Measurements from ENCODE around the gene ANKRD44. TPM values are rescaled to one million over a fixed set of nuclear protein-coding genes. Genes with fewer than 3 reads are reported as not detected.

Gene ANKRD44
- total RNA-seq, 1 donor from 2014 or later: 40.6 TPM

- DNase-seq (ENCODE audit: low spot score): no peak
Observed at GRCh38 chr2:197145471-197146056, 165.0 kb downstream of the ANKRD44 start.

- DNase-seq (ENCODE audit: low spot score): no peak
Observed at GRCh38 chr2:197144183-197144582, 166.4 kb downstream of the ANKRD44 start.

- DNase-seq (ENCODE audit: low spot score): no peak
Observed at GRCh38 chr2:197141702-197142473, 168.7 kb downstream of the ANKRD44 start.

DNA sequence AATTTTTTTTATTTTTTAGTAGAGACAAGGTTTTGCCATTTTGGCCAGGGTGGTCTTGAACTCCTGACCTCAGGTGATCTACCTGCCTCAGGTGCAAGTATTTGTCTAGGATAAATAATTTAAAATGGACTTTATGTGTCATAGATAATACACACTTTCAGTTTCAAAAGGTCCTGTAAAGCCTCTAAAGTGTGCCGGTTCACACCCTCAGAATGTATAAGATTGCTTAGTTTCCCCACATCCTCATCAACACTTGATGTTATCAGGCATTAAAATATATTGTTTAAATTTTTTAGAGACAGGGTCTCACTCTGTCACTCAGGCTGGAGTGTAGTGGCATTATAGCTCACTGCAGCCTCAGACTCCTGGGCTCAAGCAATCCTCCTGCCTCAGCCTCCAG is 170.5 kb downstream of the ANKRD44 start:
- DNase-seq (ENCODE audit: low spot score): no peak

DNA sequence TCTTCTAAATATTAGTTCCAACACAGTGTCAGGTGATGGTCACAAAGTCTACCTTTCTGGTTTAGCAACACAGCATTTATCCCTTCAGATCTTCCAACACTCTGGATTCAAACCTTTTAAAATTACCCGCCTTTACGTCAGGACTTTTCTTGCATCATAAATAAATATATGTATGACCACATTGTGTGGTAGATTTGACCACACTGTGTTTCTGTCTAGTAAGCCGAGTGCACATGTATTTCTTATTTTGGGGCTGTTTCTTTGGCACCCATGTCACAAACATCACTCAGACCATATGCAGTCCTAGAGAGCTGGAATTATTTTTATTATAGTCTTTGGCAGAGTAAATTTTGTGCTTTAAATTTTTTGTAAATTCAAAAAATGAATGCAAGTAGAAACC is 172.1 kb downstream of the ANKRD44 start:
- DNase-seq (ENCODE audit: low spot score): no peak

DNA sequence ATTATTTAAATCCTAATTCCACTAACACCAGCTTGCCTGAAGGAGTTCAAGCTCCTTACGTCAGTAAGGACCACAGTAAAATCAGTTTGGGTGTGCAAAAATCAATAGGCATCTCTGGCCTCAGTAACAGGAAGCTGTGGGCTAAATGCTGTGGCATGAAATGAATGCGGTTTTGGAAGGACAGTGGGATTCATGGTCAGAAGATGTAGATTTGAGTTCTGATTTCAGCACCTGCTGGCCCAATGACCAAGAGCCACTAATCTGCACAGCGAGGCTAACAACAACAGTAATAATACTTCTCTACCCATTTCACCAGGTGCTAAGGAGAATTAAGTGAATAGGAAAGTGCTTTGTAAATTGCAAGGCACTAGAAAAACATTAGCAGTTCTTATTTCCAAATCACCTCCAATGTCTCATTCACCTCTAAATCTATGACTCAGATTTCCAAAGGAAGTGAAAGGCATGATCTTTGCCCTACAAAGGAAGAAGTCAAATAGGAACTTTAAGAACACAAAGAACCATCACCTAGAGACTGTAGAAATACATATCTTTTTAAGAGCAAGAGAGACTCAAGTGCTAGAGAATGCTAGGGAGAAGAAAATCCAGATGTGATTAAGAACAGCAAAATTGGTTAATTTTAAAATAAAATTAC is 172.6 kb downstream of the ANKRD44 start:
- no peak for DNase-seq (ENCODE audit: low spot score)

- DNase-seq (ENCODE audit: low spot score): no peak
Observed at GRCh38 chr2:197137231-197137630, 173.3 kb downstream of the ANKRD44 start.

DNA sequence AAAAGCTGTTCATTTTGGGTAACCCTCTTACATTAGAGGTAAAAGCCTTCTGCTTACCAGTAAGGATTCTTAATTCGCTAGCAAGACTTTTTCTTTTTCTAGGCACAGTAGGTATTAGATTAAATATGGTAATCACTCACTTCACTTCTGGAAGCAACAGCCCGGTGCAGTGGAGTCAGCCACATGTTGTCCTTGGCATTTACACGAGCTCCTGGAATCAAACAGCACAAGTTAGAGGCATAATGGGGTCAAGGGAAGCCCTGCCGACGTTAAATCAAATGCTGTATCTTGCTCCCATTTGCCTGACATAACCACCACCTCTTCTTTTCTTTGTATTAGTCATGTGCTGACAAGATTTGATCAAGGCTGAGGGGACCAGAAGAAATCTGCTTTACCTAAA is 174.1 kb downstream of the ANKRD44 start:
- no peak for DNase-seq (ENCODE audit: low spot score)

DNA sequence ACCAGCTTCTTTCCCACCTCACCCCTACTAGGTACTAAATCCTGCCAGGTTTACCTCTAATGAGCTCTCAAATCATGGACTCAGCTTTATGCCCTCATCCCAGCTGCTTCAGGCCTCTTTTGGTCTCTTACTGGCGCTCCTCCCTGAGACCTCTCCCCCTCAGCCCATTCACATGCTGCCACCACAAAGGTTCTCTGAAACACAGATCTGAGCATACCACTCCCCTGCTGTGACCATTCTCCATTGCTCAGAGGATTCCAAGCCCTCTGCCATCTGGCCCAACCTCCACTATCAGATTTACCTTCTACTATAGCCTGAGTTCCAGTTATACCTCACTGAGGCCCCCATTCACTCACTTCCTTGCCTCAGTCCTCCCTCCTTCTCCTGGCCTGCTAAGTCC is 174.8 kb downstream of the ANKRD44 start:
- DNase-seq (ENCODE audit: low spot score): no peak

DNA sequence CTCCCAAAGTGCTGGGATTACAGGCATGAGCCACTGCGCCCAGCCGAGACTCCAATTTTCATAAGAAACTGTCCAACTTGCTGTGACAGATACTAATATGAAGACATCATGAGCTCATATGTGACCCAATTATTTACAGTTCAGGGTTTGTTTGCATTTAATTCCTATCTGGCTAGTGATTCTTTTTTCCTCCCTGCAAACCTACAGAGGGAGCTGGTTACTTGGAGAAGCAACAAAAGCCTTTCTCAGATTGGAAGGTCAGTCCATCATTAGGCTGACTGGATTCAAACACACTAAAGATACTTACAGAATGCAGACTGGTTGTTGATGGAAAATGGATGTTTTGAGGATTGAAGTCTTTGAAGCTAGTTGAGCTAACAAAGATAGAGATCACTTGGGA is 176.4 kb downstream of the ANKRD44 start:
- no peak for DNase-seq (ENCODE audit: low spot score)

GRCh38 chr2:197131558-197131855 is 179.1 kb downstream of the ANKRD44 start:
- no peak for DNase-seq (ENCODE audit: low spot score)

DNA sequence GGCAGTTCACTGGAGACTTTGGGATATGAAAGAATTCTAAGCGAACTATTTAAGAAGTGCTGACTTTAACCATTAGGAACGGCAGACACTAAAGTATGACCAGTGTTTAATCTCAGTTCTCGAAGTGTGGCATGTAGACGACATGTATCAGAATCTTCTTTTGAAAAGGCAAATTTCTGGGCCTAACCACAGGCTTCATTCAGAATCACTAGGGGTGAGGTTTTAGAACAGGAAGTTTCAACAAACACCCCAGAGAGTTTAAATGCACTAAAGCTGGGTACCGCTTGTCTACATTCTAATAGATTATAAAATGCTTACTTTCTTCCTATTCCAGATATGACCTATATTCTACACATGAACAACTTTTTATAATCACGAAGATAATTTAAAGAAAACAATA is 180.3 kb downstream of the ANKRD44 start:
- DNase-seq (ENCODE audit: low spot score): no peak

DNA sequence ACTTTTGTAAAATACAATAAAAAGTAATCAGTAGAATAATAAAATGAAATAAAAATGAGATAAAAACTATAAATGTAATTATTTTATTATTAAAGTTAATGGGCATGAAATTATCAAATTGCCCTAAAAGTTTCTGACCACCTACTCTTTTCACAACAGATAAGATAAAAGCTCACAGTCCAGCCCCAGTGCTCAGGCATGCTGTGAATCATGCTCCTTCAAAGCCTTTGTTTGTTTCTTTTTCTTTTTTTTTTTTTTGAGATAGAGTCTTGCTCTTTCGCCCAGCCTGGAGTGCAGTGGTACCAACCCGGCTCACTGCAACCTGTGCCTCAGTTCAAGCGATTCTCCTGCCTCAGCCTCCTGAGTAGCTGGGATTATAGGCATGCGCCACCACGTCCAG is 181.7 kb downstream of the ANKRD44 start:
- DNase-seq (ENCODE audit: low spot score): no peak

DNA sequence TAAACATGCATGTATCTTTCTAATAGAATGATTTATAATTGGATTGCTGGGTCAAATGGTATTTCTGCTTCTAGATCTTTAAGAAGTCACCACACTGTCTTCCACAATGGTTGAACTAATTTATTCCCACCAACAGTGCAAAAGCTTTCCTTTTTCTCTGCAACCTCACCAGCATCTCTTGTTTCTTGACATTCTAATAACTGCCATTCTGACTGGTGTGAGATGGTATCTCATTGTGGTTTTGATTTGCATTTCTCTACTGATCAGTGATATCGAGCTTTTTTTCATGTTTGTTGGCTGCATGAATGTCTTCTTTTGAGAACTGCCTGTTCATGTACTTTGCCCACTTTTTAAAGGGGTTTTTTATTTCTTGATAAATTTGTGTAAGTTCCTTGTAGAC is 182.5 kb downstream of the ANKRD44 start:
- DNase-seq (ENCODE audit: low spot score): no peak

DNA sequence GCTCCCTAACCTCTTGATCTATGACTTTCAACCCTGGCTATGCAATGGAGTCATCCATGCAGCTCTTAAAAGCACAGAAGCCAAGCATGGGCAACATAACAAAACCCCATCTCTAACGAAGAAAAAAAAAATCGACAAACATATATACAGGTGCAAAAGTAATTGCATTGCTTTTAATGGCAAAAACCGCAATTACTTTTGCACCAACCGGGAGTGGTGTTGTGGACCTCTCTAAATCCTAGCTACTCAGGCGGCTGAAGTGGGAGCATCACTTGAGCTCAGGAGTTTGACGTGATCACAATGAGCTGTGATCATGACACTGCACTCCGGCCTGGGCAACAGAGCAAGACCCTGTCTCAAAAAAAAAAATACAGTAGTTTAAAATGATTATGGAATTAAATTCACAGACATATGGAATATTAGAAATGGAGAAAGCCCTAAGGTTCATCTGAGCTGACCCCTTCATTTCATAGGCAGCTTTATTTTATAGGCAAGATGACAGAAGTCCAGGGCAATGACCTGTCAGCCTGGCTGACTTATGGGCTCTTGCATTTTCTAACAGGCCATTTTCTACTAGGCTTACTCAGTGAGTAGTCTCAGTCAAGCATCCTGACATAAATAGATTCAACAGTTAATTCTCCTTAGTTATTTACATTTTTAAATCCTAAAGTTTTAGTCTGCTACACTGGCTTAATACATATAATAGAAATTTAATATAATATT is 183.8 kb downstream of the ANKRD44 start:
- DNase-seq (ENCODE audit: low spot score): no peak

- DNase-seq (ENCODE audit: low spot score): no peak
Observed at GRCh38 chr2:197124639-197125390, 185.8 kb downstream of the ANKRD44 start.

- no peak for DNase-seq (ENCODE audit: low spot score)
Observed at GRCh38 chr2:197122821-197123220, 187.8 kb downstream of the ANKRD44 start.

- DNase-seq (ENCODE audit: low spot score): no peak
Observed at GRCh38 chr2:197121756-197122385, 188.7 kb downstream of the ANKRD44 start.

DNA sequence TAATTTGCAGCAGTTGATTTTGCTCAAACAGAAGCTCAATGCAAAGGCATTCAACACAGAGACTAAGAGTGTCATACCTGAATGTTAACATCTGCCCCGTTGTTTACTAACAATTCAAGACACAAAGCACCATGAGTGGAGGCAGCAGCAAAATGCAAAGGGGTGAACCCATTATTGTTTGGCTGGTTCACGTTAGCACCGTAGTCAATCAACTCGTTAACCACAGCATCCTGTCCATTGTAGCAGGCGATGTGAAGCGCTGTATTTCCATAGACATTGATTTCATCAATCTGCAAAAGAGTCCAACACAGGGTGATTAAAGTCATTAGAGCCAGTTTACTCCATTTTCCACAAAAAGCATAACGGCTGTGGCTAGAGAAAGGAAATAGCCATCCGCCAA is 189.3 kb downstream of the ANKRD44 start:
- DNase-seq (ENCODE audit: low spot score): no peak

GRCh38 chr2:197116306-197116879 is 194.2 kb downstream of the ANKRD44 start:
- no peak for DNase-seq (ENCODE audit: low spot score)

DNA sequence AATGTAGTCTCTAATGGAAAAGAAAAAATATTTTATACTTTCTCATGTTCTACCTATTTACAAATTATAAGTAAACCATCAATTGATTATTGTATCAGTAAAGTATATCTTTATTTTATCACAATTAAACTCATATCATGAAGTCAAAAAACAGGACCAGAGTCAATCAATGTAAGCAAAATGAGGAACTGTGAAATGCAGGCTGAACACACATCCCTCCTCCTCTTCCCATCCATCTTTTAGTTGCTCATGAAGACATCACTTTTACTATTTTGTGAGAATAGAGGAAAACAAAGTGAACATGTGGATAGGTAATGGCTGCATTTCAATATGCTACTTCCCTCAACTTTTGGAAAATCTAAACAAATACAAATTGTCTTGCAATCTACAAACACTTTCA is 195.3 kb downstream of the ANKRD44 start:
- DNase-seq (ENCODE audit: low spot score): no peak
